ENCODE measurements around the gene SLC50A1.
"Not testable (repeated sequence)": the region's sequence is repeated elsewhere in the genome, so short reads cannot be mapped to it uniquely, and the experiment has no call there.

SLC50A1 gene

GRCh38 chr1:155131285-155131684 is 4.4 kb upstream of the SLC50A1 start:
- Histone ChIP-seq H3K27ac (peak overlapping the region in 10 of 21 experiments; percentile 37 to 98 (median 92)), H3K4me3 (peak overlapping the region in 2 of 7 experiments; percentile 54 to 66)

GRCh38 chr1:155131856-155132255 is 3.8 kb upstream of the SLC50A1 start:
- peak overlapping the region in 2 of 7 experiments; percentile 54 to 66 for H3K4me3 ChIP-seq
- peak overlapping the region in 7 of 21 experiments; percentile 28 to 97 (median 82) for H3K27ac ChIP-seq

DNA sequence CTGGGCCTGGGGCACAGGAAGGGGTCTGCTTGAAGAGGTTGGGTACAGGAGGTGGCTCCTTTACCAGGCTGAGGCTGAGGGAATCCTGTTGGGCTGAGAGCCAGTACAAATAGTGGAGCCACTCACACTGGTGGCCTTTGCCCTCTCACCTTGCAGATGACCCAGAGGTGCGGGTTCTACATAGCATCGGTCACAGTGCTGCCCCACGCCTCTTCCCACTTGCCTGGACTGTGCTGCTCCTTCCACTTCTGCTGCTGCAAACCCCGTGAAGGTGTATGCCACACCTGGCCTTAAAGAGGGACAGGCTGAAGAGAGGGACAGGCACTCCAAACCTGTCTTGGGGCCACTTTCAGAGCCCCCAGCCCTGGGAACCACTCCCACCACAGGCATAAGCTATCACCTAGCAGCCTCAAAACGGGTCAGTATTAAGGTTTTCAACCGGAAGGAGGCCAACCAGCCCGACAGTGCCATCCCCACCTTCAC is 1.8 kb upstream of the SLC50A1 start:
- Histone ChIP-seq H3K4me3 (peak overlapping the region in 1 of 7 experiments; percentile 16), H3K27ac (peak overlapping the region in 13 of 21 experiments; percentile 92 to 98 (median 97))

- Histone ChIP-seq H3K27ac (peak overlapping the region in 18 of 21 experiments; percentile 89 to 98 (median 96)), H3K4me3 (peak overlapping the region in 2 of 7 experiments; percentile 16 to 82)
Measured at GRCh38 chr1:155134322-155134721, 1.3 kb upstream of the SLC50A1 start.

DNA sequence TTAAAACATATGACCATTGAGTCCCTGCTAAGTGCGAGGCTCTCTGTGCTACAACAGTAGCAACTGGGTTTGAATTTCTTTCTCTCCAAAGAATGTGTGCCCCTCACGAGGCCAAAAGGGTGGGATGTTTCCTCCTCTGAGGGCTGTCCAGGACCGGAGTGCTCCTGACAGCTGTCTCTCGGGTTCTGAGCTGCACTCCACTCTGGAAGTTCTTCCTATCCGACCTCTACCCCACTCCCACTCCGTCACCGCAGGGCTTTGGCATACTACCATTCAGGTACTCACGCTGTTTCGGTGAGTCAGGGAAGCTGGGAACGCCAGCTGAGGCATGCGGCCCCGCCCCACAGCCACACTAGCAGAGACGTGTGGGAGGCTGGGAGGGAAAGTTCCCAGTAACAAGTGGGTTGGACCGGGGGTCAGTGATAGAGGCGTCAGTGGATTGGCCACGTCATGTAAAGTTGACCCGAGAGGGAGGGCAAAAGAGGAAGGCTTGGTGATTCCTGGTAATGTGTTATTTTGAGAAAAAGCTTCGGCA is 705 bp upstream of the SLC50A1 start:
- Histone ChIP-seq H3K4me3 (peak overlapping the region; percentile 55 to 82 (median 62)), H3K27ac (peak overlapping the region; percentile 65 to 98 (median 96))

- H3K4me3 ChIP-seq: peak overlapping the region; percentile 55 to 82 (median 62)
- H3K27ac ChIP-seq: peak overlapping the region in 19 of 21 experiments; percentile 1 to 98 (median 96)
Measured at GRCh38 chr1:155136748-155137147, 1.1 kb downstream of the SLC50A1 start.

DNA sequence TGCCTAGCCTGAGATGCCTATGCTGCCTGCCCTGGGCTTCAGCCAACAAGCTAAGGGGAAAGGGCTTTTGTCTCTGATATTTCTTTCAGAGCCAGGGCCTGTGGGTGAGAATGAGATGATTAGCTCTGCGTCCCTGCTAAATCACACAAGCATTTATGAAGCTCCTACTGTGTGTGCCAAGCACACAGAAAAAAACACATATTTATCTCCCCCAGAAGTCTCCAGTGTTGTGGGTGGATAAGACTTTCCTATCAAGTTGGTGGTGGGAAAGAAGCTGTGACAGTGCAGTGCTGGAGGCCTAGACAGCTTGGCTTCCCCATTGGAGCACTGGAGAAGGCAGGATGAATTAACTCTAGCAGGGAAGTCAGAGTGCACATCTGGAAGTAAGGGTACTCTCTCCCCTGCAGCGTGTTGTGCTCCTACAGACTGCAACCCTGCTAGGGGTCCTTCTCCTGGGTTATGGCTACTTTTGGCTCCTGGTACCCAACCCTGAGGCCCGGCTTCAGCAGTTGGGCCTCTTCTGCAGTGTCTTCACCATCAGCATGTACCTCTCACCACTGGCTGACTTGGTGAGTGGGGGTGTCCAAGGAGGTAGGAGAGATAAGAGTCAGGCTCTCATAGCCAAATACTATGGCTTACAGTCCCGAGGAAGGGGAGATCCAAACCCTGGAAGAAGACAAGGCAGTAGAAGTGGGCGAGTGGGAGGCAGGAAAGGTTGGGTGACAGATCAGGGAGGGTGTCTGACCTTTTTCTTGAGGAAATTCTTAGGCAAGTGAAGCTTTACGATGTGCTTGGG is 1.7 kb downstream of the SLC50A1 start:
- peak overlapping the region in 16 of 21 experiments; percentile 1 to 98 (median 96) for H3K27ac ChIP-seq
- peak overlapping the region in 1 of 7 experiments; percentile 57 for H3K4me3 ChIP-seq

GRCh38 chr1:155139895-155140629 is 4.4 kb downstream of the SLC50A1 start, which contains the start of gene DPM3:
Gene DPM3 (minus strand): TSS chr1:155140531. CDS start chr1:155140240, 291 bp downstream.
- H3K27ac ChIP-seq: peak within 1 kb of the TSS; percentile 35 to 96 (median 90)
- H3K4me3 ChIP-seq: peak within 1 kb of the TSS; percentile 67 to 95 (median 77)

DNA sequence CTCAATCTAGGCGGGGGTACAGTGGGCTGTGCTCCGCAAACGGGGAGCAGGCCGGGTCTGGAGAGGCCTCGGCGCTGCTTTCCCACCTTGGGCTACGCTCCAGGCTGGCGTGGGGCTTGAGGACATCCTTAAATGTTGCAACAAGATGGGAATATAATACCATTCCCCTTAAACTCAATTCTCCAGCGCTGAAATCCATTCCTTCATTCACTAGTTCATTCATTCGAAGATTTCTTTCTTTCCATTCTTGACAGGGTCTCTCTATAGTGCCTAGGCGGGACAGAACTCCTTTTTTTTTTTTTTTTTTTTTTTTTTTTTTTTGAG is 4.9 kb downstream of the SLC50A1 start:
- Histone ChIP-seq H3K27ac (peak overlapping the region in 16 of 21 experiments; percentile 79 to 96 (median 91)), H3K4me3 (peak overlapping the region; percentile 67 to 95 (median 77))

GRCh38 chr1:155141749-155142148 is 6.1 kb downstream of the SLC50A1 start:
- H3K4me3 ChIP-seq: no peak overlapping the region
- no peak overlapping the region for H3K27ac ChIP-seq

- Histone ChIP-seq H3K27ac (no peak overlapping the region), H3K4me3 (no peak overlapping the region)
Measured at GRCh38 chr1:155145491-155145890, 9.8 kb downstream of the SLC50A1 start.

DNA sequence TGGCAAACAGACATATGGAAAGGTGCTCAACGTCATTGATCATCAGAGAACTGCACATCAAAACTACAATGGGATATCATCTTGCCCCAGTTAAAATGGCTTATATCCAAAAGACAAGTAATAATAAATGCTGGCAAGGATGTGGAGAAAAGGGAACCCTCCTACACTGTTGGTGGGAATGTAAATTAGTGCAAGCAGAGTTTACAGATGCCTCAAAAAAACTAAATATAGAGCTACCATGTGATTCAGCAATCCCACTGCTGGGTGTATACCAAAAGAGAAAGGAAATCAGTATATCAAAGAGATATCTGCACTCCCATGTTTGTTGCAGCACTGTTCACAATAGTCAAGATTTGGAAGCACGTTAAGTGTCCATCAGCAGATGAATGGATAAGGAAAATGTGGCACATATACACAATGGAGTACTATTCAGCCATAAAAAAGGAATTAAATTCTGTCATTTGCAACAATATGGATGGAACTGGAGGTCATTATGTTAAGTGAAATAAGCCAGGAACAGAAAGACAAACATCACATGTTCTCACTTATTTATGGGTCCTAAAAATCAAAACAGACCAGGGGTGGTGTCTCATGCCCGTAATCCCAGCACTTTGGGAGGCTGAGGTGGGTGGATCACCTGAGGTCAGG is 20.5 kb downstream of the SLC50A1 start:
- H3K27ac ChIP-seq, H3K4me3 ChIP-seq: not testable (repeated sequence)

GRCh38 chr1:155158991-155159390 is 23.3 kb downstream of the SLC50A1 start:
- H3K27ac ChIP-seq: no peak overlapping the region

DNA sequence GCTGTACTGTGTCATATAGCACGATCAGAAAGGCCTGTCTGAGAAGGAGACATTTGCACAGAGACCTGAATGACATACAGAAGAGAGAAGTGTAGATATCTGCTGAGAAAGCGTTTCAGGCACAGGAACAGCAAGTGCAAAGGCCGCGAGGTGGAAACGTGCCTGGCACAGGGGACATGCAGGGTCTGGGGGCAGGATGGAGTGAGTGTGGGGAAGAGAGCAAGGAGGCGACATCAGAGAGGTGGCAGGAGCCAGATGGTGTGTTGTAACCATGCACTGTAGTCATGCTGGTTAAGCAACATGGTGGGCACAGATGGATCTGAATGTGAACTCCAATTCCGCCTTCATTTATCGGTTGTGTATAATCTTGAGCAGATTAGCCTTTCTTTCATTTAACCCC is 24.5 kb downstream of the SLC50A1 start:
- Histone ChIP-seq H3K27ac (no peak overlapping the region), H3K4me3 (no peak overlapping the region)

More at GRCh38 chr1:155158991-155159390, 23.3 kb downstream of the SLC50A1 start:
- no peak overlapping the region for H3K4me3 ChIP-seq

- H3K27ac ChIP-seq: not testable (repeated sequence)
Measured at GRCh38 chr1:155162631-155163030, 27.0 kb downstream of the SLC50A1 start.

DNA sequence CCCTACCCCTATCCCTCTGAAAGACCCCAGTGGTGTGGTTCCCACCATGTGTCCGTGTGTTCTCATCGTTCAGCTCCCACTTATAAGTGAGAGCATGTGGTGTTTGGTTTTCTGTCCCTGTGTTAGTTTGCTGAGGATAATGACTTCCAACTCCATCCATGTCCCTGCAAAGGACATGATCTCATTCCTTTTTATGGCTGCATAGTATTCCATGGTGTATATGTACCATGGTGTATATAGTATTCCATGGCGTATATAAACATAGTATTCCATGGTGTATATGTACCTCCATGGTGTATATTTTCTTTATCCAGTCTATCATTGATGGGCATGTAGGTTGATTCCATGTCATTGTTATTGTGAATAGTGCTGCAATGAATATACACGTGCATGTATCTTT is 28.1 kb downstream of the SLC50A1 start:
- not testable (repeated sequence) for H3K27ac ChIP-seq, H3K4me3 ChIP-seq

More at GRCh38 chr1:155162631-155163030, 27.0 kb downstream of the SLC50A1 start:
- H3K4me3 ChIP-seq: not testable (repeated sequence)

- H3K27ac ChIP-seq, H3K4me3 ChIP-seq: not testable (repeated sequence)
Measured at GRCh38 chr1:155164625-155165024, 29.0 kb downstream of the SLC50A1 start.

DNA sequence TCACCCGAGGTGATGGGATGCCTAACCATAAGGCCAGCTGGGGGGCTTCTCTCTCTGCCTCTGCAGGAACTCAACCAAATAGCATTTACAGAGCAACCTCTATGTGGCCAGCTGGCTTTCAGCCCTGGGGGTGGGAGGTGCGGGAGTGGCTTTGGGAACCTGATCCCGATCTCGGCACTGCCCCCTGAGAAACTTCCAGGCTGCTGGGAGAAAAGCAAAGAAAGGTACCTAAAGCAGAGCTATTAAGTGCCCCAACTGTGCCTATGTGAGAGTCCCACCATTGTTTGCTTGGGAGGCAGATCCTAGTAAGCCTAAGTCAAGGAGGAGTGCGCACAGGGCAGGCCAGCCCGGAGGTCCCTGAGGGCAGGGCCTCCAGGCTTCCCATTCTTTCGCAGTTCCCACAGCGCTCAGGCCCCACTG is 30.4 kb downstream of the SLC50A1 start:
- Histone ChIP-seq H3K4me3 (no peak overlapping the region), H3K27ac (peak overlapping the region in 5 of 21 experiments; percentile 13 to 81 (median 50))

DNA sequence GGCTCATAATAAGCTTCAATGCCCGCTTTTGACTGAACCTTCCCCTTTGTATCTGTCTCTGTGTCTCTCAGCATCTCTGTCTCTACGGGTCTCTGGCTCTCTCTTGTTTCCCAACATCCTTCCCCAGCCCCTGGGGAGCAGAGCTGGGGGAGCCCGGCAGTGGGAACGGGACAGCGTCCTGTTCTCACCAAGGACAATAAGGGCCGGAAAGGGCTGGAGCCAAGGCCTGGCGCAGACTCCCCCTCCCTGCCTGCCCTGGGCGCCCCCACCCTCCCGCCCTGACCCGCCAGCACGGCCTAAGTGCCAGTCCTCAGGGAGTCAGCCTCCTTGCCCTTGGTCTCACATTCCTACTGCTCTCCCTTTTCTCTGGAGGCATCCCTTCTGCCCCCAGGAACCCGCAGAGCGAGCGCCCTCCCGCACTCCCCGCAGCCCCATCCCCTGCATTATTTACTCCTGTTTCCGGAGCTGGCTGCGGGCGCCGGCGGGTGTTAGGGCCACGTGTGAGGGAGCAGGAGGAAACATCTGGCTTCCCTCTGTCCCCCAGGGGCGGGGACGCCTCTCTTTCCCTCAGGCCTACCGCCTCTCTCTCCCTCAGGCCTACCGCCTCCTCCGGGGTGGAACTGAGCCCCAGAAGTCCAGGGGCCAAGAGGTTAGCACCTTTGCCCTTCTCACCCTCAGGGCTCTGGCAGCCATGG is 31.0 kb downstream of the SLC50A1 start:
- Histone ChIP-seq H3K27ac (peak overlapping the region in 6 of 21 experiments; percentile 13 to 81 (median 49)), H3K4me3 (no peak overlapping the region)
